GM12875 (cell line): ENCODE data around the gene TAAR9.
A peak's percentile ranks its signal among the peaks of the same experiment; 100 is the strongest.
"Not testable (repeated sequence)": the region's sequence is repeated elsewhere in the genome, so short reads cannot be mapped to it uniquely, and the experiment has no call there.

Experiments
- H3K4me3 ChIP-seq: one replicate; pipeline ENCODE4 v1.5.1; 2011; ENCODE audit warnings: low read depth, low read length, control low read depth
- TF ChIP-seq, protein P1 (sequence below): IDR thresholded peaks from 2 replicates; pipeline ENCODE4 v1.5.1; 2011; ENCODE audit warnings: low read depth, mild to moderate bottlenecking, control low read depth, inconsistent platforms, low read length, moderate library complexity, borderline replicate concordance; ENCODE audit not compliant: insufficient read depth

TAAR9 gene

DNA sequence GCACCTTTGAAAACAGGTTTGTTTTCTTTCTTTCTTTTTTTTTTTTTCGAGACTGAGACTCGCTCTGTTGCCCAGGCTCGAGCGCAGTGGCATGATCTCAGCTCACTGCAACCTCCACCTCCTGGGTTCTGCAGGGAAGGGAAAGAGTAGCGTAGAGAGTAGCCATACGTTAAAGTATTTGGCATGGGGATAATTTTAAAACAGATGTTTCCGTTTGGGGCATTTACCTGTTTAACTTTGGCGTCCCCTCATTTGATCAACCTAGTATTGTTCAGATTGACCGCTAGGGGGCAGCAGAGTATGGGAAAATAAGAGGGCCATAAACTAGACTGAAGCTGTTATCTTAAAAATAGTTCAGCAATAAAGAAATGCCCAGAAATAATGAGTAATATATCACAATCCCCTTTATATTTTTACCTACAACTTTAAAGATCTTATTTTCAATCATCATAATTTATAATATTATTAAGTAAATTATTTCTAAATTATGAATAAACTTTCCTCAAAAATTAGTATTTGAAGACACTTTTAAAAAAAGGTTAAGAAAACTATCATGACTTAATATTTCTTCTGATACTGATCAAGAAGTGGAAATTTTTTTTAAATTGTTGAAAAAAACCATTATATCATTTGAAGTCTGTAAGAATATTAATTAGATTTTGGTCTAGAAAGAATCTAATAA is 7.6 kb upstream of the TAAR9 start:
- H3K4me3 ChIP-seq = no peak overlapping the region
- TF ChIP-seq, protein P1, sequence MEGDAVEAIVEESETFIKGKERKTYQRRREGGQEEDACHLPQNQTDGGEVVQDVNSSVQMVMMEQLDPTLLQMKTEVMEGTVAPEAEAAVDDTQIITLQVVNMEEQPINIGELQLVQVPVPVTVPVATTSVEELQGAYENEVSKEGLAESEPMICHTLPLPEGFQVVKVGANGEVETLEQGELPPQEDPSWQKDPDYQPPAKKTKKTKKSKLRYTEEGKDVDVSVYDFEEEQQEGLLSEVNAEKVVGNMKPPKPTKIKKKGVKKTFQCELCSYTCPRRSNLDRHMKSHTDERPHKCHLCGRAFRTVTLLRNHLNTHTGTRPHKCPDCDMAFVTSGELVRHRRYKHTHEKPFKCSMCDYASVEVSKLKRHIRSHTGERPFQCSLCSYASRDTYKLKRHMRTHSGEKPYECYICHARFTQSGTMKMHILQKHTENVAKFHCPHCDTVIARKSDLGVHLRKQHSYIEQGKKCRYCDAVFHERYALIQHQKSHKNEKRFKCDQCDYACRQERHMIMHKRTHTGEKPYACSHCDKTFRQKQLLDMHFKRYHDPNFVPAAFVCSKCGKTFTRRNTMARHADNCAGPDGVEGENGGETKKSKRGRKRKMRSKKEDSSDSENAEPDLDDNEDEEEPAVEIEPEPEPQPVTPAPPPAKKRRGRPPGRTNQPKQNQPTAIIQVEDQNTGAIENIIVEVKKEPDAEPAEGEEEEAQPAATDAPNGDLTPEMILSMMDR = peak; percentile 51; the same call in 1 of the 2 replicates

DNA sequence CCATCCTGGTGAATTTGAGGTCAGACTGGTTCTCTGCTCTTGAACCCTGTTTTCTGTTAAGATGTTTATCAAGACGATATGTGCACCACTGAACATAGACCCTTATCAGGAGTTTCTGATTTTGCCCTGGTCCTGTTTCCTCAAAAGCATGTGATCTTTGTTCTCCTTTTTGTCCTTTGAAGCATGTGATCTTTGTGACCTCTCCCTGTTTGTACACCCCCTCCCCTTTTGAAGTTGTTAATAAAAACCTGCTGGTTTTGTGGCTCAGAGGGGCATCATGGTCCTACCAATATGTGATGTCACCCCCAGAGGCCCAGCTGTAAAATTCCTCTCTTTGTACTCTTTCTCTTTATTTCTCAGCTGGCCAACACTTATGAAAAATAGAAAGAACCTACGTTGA is 3.5 kb upstream of the TAAR9 start:
- H3K4me3 ChIP-seq = not testable (repeated sequence)

DNA sequence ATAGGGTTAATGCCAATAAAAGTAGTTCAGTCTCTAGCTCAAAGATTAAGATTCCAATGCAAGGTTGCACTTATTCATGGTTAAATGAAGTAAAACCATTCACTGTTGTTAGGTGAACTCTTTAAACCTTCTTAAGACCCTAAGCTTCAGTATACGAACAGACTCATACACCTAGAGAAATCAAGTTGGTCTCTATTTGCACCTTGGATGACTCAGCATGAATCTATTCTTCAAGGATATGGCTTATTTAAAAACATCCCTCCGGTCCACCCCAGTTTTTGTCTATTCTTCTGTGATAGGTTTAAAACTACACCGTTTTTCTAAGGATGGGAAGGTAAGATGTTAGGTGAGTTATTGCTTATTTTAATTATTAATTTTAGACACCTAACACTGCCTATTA is 932 bp upstream of the TAAR9 start:
- TF ChIP-seq, protein P1 = no peak

DNA sequence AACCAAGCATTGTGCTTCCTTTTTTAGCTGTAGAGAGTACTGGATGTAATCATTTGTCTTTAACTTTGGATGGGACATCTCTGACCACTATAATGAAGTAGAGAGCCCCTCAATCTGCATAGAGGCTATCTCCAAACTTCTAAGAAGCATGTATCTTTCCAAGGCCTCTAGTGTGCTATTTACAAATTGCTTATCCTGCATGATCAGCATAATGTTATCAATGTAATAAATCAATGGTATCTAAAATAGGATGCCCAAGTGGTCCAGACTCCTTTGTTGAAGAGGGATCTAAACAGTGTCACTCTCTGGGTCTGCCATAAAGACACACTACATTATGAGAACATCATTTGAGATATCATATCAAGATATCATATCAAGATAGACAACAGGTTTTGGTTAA is 6.7 kb downstream of the TAAR9 start:
- H3K4me3 ChIP-seq = no peak overlapping the region
- TF ChIP-seq, protein P1 = no peak

More for the DNA sequence above, 932 bp upstream of the TAAR9 start:
- H3K4me3 ChIP-seq = no peak overlapping the region

DNA sequence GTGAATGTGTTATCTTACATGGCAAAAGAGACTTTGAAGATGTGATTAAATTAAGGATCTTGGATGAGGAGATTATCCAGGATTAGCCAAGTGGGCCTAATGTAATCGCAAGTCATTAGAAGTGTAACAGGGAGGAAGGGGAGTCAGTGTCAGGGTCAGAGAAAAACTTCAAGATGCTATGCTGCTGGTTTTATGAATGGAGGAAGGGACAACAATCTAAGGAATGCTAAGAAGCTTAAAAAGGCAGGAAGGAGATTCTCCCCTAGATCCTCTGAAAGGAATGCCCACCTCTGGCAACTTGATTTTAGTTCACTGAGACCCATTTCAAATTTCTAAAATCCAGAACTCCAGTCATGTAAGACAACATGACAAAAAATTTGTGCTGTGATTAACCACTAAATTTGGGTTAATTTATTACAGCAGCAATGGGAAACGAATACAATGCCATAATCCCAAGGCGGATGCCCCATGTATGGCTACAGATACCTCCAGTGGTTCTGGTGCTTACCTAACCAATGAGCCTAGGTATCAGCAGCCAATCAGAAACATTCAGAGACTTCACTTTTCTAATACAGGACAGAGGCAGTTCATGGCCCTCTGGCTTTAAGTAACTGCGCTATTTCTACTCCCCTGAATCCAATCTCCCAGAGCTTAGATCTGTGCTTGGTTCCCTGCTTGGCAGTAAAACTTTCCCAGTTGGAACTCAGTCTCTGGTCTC is 10.8 kb downstream of the TAAR9 start:
- TF ChIP-seq, protein P1 = no peak
- H3K4me3 ChIP-seq = no peak overlapping the region

DNA sequence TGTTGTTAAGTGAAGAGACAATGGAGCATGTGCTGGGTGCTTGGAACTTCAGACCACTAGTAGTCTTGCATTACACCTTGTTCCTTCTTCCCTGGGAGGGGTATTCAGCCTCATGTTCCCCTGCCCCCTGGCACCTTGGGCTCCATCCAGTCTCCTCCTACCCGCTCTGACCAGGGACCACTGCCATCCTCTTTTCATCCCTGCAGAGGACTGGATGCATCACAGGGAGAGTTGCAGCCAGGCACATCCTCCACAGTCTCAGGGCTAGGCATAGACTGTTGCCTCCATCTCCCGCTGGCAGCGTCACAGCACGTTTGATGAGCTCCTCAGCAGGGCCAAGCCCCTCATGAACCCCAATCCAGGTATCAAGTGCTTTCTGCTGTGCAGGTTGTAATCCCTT is 13.1 kb downstream of the TAAR9 start:
- H3K4me3 ChIP-seq = no peak overlapping the region
- TF ChIP-seq, protein P1 = no peak

DNA sequence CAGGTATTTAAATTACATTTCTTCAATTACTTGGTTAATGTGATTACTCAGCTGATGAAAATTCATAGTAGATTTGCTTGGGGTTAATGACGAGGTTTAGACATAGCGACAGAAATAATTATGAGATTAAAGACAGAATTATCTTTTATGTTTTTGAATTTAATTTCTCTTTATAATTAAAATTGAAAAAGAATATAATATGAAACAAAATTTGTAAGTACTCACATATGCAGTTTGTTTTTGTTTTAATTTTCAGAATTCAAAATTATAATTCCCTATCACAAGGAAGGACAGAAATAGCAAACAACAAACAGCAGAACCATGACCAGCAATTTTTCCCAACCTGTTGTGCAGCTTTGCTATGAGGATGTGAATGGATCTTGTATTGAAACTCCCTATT is 14.3 kb downstream of the TAAR9 start, which contains the start of gene TAAR8:
Gene TAAR8 (plus strand): TSS at position 301 of the 400 bp plus-strand sequence. CDS start 21 bp downstream, at position 322.
- no peak within 1 kb of the TSS for H3K4me3 ChIP-seq
- TF ChIP-seq, protein P1 = no peak

DNA sequence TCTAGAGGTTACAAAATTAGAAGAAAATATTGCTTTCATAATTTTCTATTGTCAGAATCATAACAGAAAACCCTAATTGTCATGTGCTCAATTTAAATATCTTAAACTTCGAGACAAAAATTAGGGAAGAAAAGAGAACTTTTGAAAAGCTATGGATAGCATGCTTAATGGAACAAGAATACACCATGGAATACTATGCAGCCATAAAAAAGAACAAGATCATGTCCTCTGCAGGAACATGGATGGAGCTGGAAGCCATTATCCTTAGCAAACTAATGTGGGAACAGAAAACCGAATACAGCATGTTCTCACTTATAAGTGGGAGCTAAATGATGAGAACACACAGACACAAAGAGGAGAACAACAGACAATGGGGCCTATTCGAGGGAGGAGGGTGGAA is 22.0 kb downstream of the TAAR9 start:
- H3K4me3 ChIP-seq = not testable (repeated sequence)
